ENCODE measurements around the gene USP3.

USP3 gene

GRCh38 chr15:63499175-63499549 is 5.2 kb upstream of the USP3 start:
- DNase-seq: no peak

GRCh38 chr15:63499611-63500010 is 4.8 kb upstream of the USP3 start:
- no peak for DNase-seq

- DNase-seq: no peak
Measured at GRCh38 chr15:63500265-63501250, 3.8 kb upstream of the USP3 start.

- no peak for DNase-seq
Measured at GRCh38 chr15:63501256-63502089, 2.9 kb upstream of the USP3 start.

GRCh38 chr15:63502137-63502766 is 2.1 kb upstream of the USP3 start:
- no peak for DNase-seq

GRCh38 chr15:63502843-63503738 is 1.3 kb upstream of the USP3 start:
- no peak for DNase-seq

GRCh38 chr15:63503739-63504246 is 600 bp upstream of the USP3 start:
- no peak for DNase-seq

- peak in 1 of 2 experiments; percentile 28 for DNase-seq
Measured at GRCh38 chr15:63504979-63505841, 817 bp downstream of the USP3 start.

GRCh38 chr15:63505842-63506222 is 1.4 kb downstream of the USP3 start:
- no peak for DNase-seq

- DNase-seq: no peak
Measured at GRCh38 chr15:63506537-63507035, 2.2 kb downstream of the USP3 start.

- no peak for DNase-seq
Measured at GRCh38 chr15:63507878-63508818, 3.8 kb downstream of the USP3 start.

- DNase-seq: peak; percentile 39
Measured at GRCh38 chr15:63509056-63509954, 4.9 kb downstream of the USP3 start.

GRCh38 chr15:63509955-63510940 is 5.9 kb downstream of the USP3 start:
- no peak for DNase-seq

GRCh38 chr15:63512148-63512547 is 7.8 kb downstream of the USP3 start:
- DNase-seq: no peak

GRCh38 chr15:63513271-63513670 is 8.9 kb downstream of the USP3 start:
- DNase-seq: no peak

- DNase-seq: no peak
Measured at GRCh38 chr15:63513728-63514127, 9.3 kb downstream of the USP3 start.

- no peak for DNase-seq
Measured at GRCh38 chr15:63514531-63514943, 10.1 kb downstream of the USP3 start.

Measured in NCI-H1930 (cell line).